Thymus (tissue), 11 donors: ENCODE results near the gene STXBP6. TPM values are rescaled to one million over a fixed set of nuclear protein-coding genes. Genes with fewer than 3 reads are reported as not detected.

ENCODE experiments used
- DNase-seq, 9 donors: peaks; one replicate each; pipeline ENCODE4 v3.0.0-alpha.2; 2013; ENCODE audit warnings: low spot score in 9 of 9, low read depth in 6 of 9, missing footprints in 1 of 9
- H3K27ac ChIP-seq, 2 donors: one replicate each; pipeline ENCODE4 v1.5.1; 2013; ENCODE audit warnings: control low read depth in 1 of 2, low read depth in 1 of 2, low read length in 1 of 2, mild to moderate bottlenecking in 1 of 2, moderate library complexity in 1 of 2
- H3K27me3 ChIP-seq, 2 donors: one replicate each; pipeline ENCODE4 v1.5.1; 2013; ENCODE audit warnings: low read length in 1 of 2; ENCODE audit not compliant: control insufficient read depth in 2 of 2, insufficient read depth in 1 of 2
- H3K36me3 ChIP-seq, 2 donors: one replicate each; pipeline ENCODE4 v1.5.1; 2013; ENCODE audit warnings: low read length in 1 of 2, mild to moderate bottlenecking in 1 of 2, moderate library complexity in 1 of 2; ENCODE audit not compliant: control insufficient read depth in 2 of 2, insufficient read depth in 2 of 2
- H3K4me1 ChIP-seq, 2 donors: one replicate each; pipeline ENCODE4 v1.5.1; 2013; ENCODE audit warnings: low read length in 2 of 2; ENCODE audit not compliant: control insufficient read depth in 2 of 2, insufficient read depth in 2 of 2
- H3K4me3 ChIP-seq, 2 donors: one replicate each; pipeline ENCODE4 v1.5.1; 2013; ENCODE audit warnings: low read length in 2 of 2, control low read depth in 1 of 2, mild to moderate bottlenecking in 1 of 2
- H3K9me3 ChIP-seq, 2 donors: one replicate each; pipeline ENCODE4 v1.5.1; 2013; ENCODE audit warnings: low read length in 1 of 2, mild to moderate bottlenecking in 1 of 2; ENCODE audit not compliant: control insufficient read depth in 2 of 2, insufficient read depth in 1 of 2
- WGBS: extraction: QIAGEN DNeasy Blood & Tissue Kit; methylation state at CpG from one replicate; pipeline ENCODE4 v1.1.7; 2013; 5-methylcytosine and 5-hydroxymethylcytosine counted together
- polyA plus RNA-seq: library from polyadenylated mRNA; stranded (reverse); fragments of 200-250 nt; gene quantifications from one replicate; pipeline ENCODE4 v1.2.3, GENCODE V29; 2013
- total RNA-seq: library from RNA; stranded (reverse); fragments of 120-200 nt; gene quantifications from one replicate; pipeline ENCODE4 v1.2.4, GENCODE V29; 2013
- donor health status: healthy.

The STXBP6 gene
- total and polyA plus RNA-seq, 2 donors = 6.9 to 8.3 TPM

DNA sequence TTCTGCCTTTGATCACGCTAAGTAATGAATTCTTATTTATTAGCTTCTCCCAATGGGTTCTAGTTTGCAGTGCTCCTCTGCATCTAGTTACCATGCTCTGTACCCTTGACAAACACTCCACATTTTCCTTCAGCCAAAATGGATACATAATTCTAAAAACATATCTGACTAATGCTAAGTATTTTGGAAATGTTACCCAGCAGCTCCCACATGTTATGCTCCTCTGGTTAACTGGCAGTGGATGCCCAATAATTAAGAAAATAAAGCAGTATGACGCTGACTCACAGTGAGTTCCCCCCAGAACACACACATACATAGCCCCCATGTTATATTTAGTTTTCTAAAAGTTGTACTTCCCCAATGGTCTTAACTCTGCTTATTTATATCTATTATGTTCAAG is 74.6 kb downstream of the STXBP6 start:
- no peak for DNase-seq
- Histone ChIP-seq H3K27ac (no peak overlapping the region), H3K9me3 (no peaks in the 10 kb centered on the region), H3K4me1 (no peaks in the 10 kb centered on the region), H3K4me3 (no peak overlapping the region), H3K27me3 (no peaks in the 10 kb centered on the region), H3K36me3 (no peaks in the 10 kb centered on the region)
- 92% methylated on average over 2 of the region's 2 CpGs for WGBS

- Histone ChIP-seq H3K9me3 (no peaks in the 10 kb centered on the region), H3K4me3 (no peak overlapping the region), H3K36me3 (no peaks in the 10 kb centered on the region), H3K27ac (no peak overlapping the region), H3K4me1 (no peaks in the 10 kb centered on the region), H3K27me3 (no peaks in the 10 kb centered on the region)
- DNase-seq = no peak
- 90% methylated on average over 2 of the region's 2 CpGs for WGBS
These were observed 75.2 kb downstream of the STXBP6 start for GRCh38 chr14:24974591-24975374.

DNA sequence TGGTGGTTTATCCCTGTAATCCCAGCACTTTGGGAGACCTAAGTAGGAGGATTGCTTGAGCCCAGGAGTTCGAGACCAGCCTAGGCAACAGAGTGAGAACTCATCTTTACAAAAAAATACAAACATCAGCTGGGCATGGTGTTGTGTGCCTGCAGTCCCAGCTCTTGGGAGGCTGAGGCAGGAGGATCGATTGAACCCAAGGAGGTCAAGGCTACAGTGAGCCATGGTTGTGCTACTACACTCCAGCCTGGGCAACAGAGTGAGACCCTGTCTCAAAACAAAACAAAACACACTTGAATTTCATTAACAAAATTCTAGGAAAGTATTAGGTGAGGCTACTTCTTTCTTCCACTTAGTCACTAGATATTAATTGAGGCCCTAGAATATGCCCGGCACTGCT is 77.1 kb downstream of the STXBP6 start:
- H3K36me3 ChIP-seq = no peaks in the 10 kb centered on the region
- peak overlapping the region in 1 of 2 donors; percentile 18 for H3K27ac ChIP-seq
- no peaks in the 10 kb centered on the region for H3K9me3 ChIP-seq
- H3K4me1 ChIP-seq = no peaks in the 10 kb centered on the region
- DNase-seq = no peak
- H3K4me3 ChIP-seq = no peak overlapping the region
- WGBS = 94% methylated on average over 3 of the region's 3 CpGs
- H3K27me3 ChIP-seq = no peaks in the 10 kb centered on the region

DNA sequence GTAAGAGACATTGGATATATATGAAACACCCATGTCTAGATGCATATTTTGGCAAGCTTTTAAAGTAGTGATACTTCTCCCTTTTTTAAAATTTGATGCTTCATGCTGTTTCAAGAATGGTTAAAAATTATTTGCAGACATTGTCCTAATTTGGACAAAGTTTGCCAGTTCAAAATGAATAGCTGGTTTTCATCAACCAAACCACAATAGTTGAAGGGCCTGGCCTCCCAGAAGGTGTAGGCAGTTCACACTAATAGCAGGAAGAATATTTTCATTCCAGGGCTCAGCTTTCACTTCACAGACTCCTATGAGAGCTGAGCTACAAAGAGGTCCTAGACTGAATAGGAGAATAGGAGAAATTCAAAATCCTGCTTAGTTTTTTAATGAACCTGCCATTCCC is 78.7 kb downstream of the STXBP6 start:
- no peaks in the 10 kb centered on the region for H3K36me3 ChIP-seq
- no peak overlapping the region for H3K27ac ChIP-seq
- H3K4me1 ChIP-seq = no peaks in the 10 kb centered on the region
- no peak overlapping the region for H3K4me3 ChIP-seq
- no peaks in the 10 kb centered on the region for H3K27me3 ChIP-seq
- no peak for DNase-seq
- no peaks in the 10 kb centered on the region for H3K9me3 ChIP-seq

GRCh38 chr14:24966579-24966964 is 83.4 kb downstream of the STXBP6 start:
- Histone ChIP-seq H3K4me1 (no peaks in the 10 kb centered on the region), H3K36me3 (no peaks in the 10 kb centered on the region), H3K9me3 (no peaks in the 10 kb centered on the region), H3K27ac (no peak overlapping the region), H3K27me3 (no peaks in the 10 kb centered on the region), H3K4me3 (no peak overlapping the region)
- 94% methylated on average over 1 of the region's 1 CpG for WGBS
- no peak for DNase-seq

- WGBS = 81% methylated on average over 3 of the region's 3 CpGs
- no peak for DNase-seq
- no peaks in the 10 kb centered on the region for H3K4me1 ChIP-seq
- no peaks in the 10 kb centered on the region for H3K27me3 ChIP-seq
- no peaks in the 10 kb centered on the region for H3K36me3 ChIP-seq
- H3K4me3 ChIP-seq = no peak overlapping the region
- peak overlapping the region in 1 of 2 donors; percentile 4 for H3K27ac ChIP-seq
- no peaks in the 10 kb centered on the region for H3K9me3 ChIP-seq
These were observed 83.9 kb downstream of the STXBP6 start for GRCh38 chr14:24965934-24966578.

- H3K9me3 ChIP-seq = no peaks in the 10 kb centered on the region
- no peak overlapping the region for H3K4me3 ChIP-seq
- H3K27ac ChIP-seq = no peak overlapping the region
- H3K27me3 ChIP-seq = no peaks in the 10 kb centered on the region
- H3K4me1 ChIP-seq = no peaks in the 10 kb centered on the region
- H3K36me3 ChIP-seq = no peaks in the 10 kb centered on the region
- WGBS = 98% methylated on average over 1 of the region's 1 CpG
- no peak for DNase-seq
These were observed 84.4 kb downstream of the STXBP6 start for GRCh38 chr14:24965578-24965933.

DNA sequence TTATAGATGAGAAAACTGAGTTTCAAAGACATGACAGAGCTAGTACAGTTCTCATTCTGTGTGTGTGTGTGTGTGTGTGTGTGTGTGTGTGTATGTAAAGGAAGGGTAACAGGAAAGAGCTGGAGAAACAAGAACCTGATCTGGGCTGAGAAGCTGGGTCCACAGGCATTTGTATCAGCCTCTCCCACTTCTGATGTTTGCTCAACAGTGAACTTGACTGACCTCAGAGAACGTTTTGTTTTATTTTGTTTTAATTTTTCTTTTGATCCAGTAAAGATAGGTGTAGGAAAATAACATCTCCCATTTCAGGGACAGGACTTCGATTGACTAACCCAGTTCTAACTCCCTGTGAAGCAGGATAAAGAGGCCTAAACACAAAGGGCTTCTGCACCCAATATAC is 85.4 kb downstream of the STXBP6 start:
- no peak overlapping the region for H3K27ac ChIP-seq

GRCh38 chr14:24964048-24964447 is 85.9 kb downstream of the STXBP6 start:
- no peaks in the 10 kb centered on the region for H3K4me1 ChIP-seq
- no peak overlapping the region for H3K27ac ChIP-seq
- WGBS = 96% methylated on average over 2 of the region's 2 CpGs
- no peaks in the 10 kb centered on the region for H3K27me3 ChIP-seq
- H3K9me3 ChIP-seq = no peaks in the 10 kb centered on the region
- DNase-seq = no peak
- H3K36me3 ChIP-seq = no peaks in the 10 kb centered on the region
- no peak overlapping the region for H3K4me3 ChIP-seq

More for the DNA sequence above, 85.4 kb downstream of the STXBP6 start:
- WGBS = 82% methylated on average over 2 of the region's 2 CpGs
- no peak for DNase-seq
- H3K9me3 ChIP-seq = no peaks in the 10 kb centered on the region
- H3K27me3 ChIP-seq = no peaks in the 10 kb centered on the region
- H3K4me1 ChIP-seq = no peaks in the 10 kb centered on the region
- H3K36me3 ChIP-seq = no peaks in the 10 kb centered on the region
- H3K4me3 ChIP-seq = no peak overlapping the region
